Glutamatergic neuron (in vitro differentiated cells): ENCODE results near the gene BAX. TPM values are rescaled to one million over a fixed set of nuclear protein-coding genes. Genes with fewer than 3 reads are reported as not detected.
"Not testable (repeated sequence)": the region's sequence is repeated elsewhere in the genome, so short reads cannot be mapped to it uniquely, and the experiment has no call there.

ENCODE experiments used
- DNase-seq: peaks from one replicate; pipeline ENCODE4 v3.0.0; 2022
- H3K27ac Mint-ChIP-seq: one replicate; pipeline ENCODE4 v1.8.0; 2020; ENCODE audit warnings: mild to moderate bottlenecking, mixed read lengths, inconsistent platforms; ENCODE audit not compliant: unreplicated experiment
- H3K27me3 Mint-ChIP-seq: one replicate; pipeline ENCODE4 v1.8.0; 2020; ENCODE audit warnings: mild to moderate bottlenecking, moderate library complexity, mixed read lengths, inconsistent platforms; ENCODE audit not compliant: unreplicated experiment
- H3K36me3 Mint-ChIP-seq: one replicate; pipeline ENCODE4 v1.8.0; 2020; ENCODE audit warnings: mild to moderate bottlenecking, mixed read lengths, inconsistent platforms; ENCODE audit not compliant: unreplicated experiment
- H3K4me1 Mint-ChIP-seq: one replicate; pipeline ENCODE4 v1.8.0; 2020; ENCODE audit warnings: mild to moderate bottlenecking, low read depth, mixed read lengths, inconsistent platforms; ENCODE audit not compliant: unreplicated experiment
- H3K4me3 Mint-ChIP-seq: one replicate; pipeline ENCODE4 v1.8.0; 2020; ENCODE audit warnings: mild to moderate bottlenecking, mixed read lengths, inconsistent platforms; ENCODE audit not compliant: unreplicated experiment
- H3K9me3 Mint-ChIP-seq: one replicate; pipeline ENCODE4 v1.8.0; 2020; ENCODE audit warnings: mild to moderate bottlenecking, moderate library complexity, mixed read lengths, inconsistent platforms; ENCODE audit not compliant: unreplicated experiment
- total RNA-seq: library from RNA; stranded (reverse); fragmentation: NEBNext Ultra II Directional; extraction: Animal tissue kit (Norgen Biotek cat#: 25700); gene quantifications from one replicate; pipeline ENCODE4 v1.2.1, GENCODE V29; 2021; ENCODE audit not compliant: unreplicated experiment
- TF ChIP-seq, protein P1 (sequence below): fragments of 200-600 bp; sonication (generic); IDR thresholded peaks from one replicate; pipeline ENCODE4 v1.5.0; 2021; ENCODE audit not compliant: partially characterized antibody, unreplicated experiment

BAX gene
- total RNA-seq, 1 donor from 2014 or later: 87.7 TPM

DNA sequence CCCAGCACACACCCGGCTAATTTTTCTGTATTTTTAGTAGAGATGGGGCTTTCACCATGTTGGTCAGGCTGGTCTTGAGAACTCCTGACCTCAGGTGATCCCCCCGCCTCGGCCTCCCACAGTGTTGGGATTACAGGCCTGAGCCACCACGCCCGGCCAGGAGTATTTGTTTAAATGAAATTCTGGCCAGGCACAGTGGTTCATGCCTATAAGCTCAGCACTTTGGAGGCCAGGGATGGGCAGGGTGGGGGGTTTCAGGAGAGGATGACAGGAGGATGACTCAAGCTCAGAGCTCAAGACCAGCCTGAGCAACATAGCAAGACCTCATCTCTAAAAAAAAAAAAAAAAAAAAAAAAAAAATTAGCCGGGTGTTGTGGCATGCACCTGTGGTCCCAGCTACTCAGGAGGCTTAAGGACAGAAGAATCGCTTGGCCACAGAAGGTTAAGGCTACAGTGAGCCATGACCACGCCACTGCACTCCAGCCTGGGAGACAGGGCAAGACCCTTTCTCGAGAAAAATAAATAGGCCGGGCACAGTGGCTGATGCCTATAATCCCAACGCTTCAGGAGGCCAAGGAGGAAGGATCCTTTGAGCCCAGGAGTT, 29.3 kb upstream of the BAX start:
- no peaks in the 10 kb centered on the region for H3K36me3 Mint-ChIP-seq
- no peak overlapping the region for H3K4me3 Mint-ChIP-seq
- H3K27ac Mint-ChIP-seq: no peak overlapping the region
- H3K27me3 Mint-ChIP-seq: peaks cover 5% of the 10 kb centered on the region
- TF ChIP-seq, protein P1, sequence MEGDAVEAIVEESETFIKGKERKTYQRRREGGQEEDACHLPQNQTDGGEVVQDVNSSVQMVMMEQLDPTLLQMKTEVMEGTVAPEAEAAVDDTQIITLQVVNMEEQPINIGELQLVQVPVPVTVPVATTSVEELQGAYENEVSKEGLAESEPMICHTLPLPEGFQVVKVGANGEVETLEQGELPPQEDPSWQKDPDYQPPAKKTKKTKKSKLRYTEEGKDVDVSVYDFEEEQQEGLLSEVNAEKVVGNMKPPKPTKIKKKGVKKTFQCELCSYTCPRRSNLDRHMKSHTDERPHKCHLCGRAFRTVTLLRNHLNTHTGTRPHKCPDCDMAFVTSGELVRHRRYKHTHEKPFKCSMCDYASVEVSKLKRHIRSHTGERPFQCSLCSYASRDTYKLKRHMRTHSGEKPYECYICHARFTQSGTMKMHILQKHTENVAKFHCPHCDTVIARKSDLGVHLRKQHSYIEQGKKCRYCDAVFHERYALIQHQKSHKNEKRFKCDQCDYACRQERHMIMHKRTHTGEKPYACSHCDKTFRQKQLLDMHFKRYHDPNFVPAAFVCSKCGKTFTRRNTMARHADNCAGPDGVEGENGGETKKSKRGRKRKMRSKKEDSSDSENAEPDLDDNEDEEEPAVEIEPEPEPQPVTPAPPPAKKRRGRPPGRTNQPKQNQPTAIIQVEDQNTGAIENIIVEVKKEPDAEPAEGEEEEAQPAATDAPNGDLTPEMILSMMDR: no peak
- peaks cover 2% of the 10 kb centered on the region for H3K9me3 Mint-ChIP-seq
- no peaks in the 10 kb centered on the region for H3K4me1 Mint-ChIP-seq
- DNase-seq: no peak

DNA sequence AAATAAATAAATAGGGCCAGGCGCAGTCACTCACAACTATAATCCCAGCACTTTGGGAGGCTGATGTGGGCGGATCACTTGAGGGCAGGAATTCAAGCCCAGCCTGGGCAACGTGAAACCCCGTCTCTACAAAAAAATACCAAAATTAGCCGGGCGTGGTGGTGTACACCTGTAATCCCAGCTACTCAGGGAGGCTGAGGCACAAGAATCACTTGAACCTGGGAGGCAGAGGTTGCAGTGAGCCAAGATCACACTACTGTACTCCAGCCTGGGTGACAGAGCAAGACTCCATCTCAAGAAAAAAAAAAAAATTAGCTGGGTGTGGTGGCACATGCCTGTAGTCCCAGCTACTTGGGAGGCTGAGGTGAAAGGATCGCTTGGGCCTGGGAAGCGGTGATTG, 28.8 kb upstream of the BAX start:
- not testable (repeated sequence) for H3K9me3 Mint-ChIP-seq, H3K27ac Mint-ChIP-seq, H3K4me3 Mint-ChIP-seq, H3K36me3 Mint-ChIP-seq, H3K27me3 Mint-ChIP-seq, H3K4me1 Mint-ChIP-seq, DNase-seq

DNA sequence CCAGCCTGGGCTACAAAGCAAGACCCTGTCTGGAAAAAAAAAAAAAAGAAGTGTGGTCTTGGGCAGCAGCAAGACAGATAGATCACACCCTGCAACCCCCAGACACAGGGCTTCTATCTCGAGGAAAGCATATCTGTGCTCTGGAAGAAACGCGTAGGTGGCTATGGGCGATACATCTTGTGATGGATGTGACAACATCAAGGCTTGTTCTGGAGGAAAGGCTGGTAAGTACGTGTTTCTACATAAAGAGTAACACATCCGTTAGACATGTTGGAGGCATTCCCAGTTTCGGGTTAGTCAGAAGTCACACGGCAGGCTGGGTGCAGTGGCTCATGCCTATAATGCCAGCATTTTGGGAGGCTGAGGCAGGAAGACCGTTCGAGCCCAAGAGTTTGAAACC, 27.8 kb upstream of the BAX start:
- Mint-ChIP-seq H3K36me3 (no peaks in the 10 kb centered on the region), H3K9me3 (peaks cover 2% of the 10 kb centered on the region), H3K27me3 (peaks cover 6% of the 10 kb centered on the region), H3K4me3 (no peak overlapping the region), H3K27ac (no peak overlapping the region), H3K4me1 (no peaks in the 10 kb centered on the region)
- TF ChIP-seq, protein P1: no peak
- DNase-seq: no peak

DNA sequence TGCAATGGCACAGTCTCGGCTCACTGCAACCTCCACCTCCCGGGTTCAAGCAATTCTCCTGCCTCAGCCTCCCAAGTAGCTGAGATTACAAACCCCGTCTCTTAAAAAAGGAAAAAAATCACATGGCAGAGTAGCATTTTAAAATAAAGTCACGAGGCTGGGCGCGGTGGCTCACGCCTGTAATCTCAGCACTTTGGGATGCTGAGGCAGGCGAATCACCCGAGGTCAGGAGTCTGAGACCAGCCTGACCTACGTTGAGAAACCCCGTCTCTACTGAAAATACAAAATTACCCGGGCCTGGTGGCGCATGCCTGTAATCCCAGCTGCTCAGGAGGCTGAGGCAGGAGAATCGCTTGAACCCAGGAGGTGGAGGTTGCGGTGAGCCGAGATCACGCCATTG, 27.0 kb upstream of the BAX start:
- H3K4me3 Mint-ChIP-seq, H3K9me3 Mint-ChIP-seq, H3K27ac Mint-ChIP-seq, H3K27me3 Mint-ChIP-seq, DNase-seq, H3K4me1 Mint-ChIP-seq, H3K36me3 Mint-ChIP-seq: not testable (repeated sequence)

DNA sequence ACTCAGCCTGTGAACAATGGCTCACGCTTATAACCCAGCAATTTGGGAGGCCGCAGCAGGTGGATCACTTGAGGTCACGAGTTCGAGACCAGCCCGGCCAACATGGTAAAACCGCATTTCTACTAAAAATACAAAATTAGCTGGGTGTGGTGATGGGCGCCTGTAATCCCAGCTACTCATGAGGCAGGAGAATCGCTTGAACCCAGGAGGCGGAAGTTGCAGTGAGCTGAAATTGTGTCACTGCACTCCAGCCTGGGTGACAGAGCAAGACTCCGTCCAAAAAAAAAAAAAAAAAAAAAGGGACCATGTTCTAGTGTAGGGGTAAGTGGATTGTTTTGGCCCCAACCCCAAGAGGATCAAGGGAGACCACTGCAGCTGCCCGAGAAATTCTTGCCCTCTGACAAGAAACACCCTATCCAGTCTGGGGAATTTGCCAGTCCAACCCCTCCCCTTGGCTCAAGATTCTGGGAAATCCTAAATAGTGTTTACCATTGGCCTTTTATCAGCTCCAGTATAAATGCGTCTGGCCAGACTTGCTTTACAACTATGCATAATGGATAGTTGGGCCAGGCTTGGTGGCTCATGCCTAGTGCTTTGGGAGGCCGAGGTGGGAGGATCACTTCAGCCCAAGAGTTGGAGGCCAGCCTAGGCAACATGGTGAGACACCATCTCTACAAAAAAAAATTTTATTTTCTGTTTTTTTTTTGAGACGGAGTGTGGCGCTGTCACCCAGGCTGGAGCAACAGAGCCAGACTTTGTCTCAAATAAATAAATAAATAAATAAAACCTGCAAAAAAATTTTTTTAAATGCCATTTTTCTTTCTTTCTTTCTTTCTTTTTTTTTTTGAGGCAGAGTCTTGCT, 26.3 kb upstream of the BAX start:
- peaks cover 6% of the 10 kb centered on the region for H3K27me3 Mint-ChIP-seq

More for the DNA sequence above, 26.3 kb upstream of the BAX start:
- Mint-ChIP-seq H3K4me1 (peaks cover 3% of the 10 kb centered on the region), H3K9me3 (no peaks in the 10 kb centered on the region), H3K4me3 (no peak overlapping the region), H3K27ac (no peak overlapping the region), H3K36me3 (no peaks in the 10 kb centered on the region)
- DNase-seq: no peak
- TF ChIP-seq, protein P1: no peak
